HCT116 (cell line): ENCODE measurements around the gene PIGN. TPM values are rescaled to one million over a fixed set of nuclear protein-coding genes. Genes with fewer than 3 reads are reported as not detected.

Source experiments
- ATAC-seq: fragments of 200-7000 bp; cut with Tn5 transposase; 2 replicates; pipeline ENCODE4 v1.9.1; 2020; ENCODE audit warnings: mild to moderate bottlenecking, moderate library complexity
- BruUV-seq: library from RNA; stranded (reverse); fragments of 400-500 nt; replicated peaks from 2 replicates; lab custom pipeline; 2021; lab: Mats Ljungman, UMichigan
- CTCF ChIA-PET: fragments of 300-600 bp; sonication (Branson Sonifier 250); formaldehyde crosslinking; loops from one replicate; lab custom pipeline; 2021; ENCODE audit warnings: antibody characterized with exemption; lab: Charles Lee
- POLR2A ChIA-PET: fragments of 300-600, 350-600 bp; sonication (Branson Sonifier 250); formaldehyde crosslinking; loops from one replicate; lab custom pipeline; 2021; ENCODE audit warnings: antibody characterized with exemption; lab: Charles Lee
- RAD21 ChIA-PET, 2 experiments: fragments of 300-600 bp; sonication (Branson Sonifier 250); formaldehyde crosslinking; loops; one replicate each; lab custom pipeline; 2023; ENCODE audit warnings: low total read pairs in 2 of 2; ENCODE audit not compliant: uncharacterized antibody in 2 of 2, unreplicated experiment in 2 of 2, low non-redundant PET in 1 of 2; lab: Charles Lee
- DNase-seq: peaks from one replicate; pipeline ENCODE4 v3.0.0-alpha.2; 2010; ENCODE audit warnings: low read depth, low spot score
- H2AFZ ChIP-seq: fragments of 200-600 bp; shearing (Covaris generic), sonication (generic); 2 replicates; pipeline ENCODE4 v1.6.1; 2017; ENCODE audit warnings: low read depth, mixed run types, mixed read lengths, antibody characterized with exemption, low read length; ENCODE audit not compliant: poor library complexity, severe bottlenecking
- H3K27ac ChIP-seq: 2 replicates; pipeline ENCODE4 v1.5.1; 2012; ENCODE audit warnings: low read depth, low read length
- H3K27me3 ChIP-seq: fragments of 200-600 bp; sonication (generic); 2 replicates; pipeline ENCODE4 v1.6.1; 2016; ENCODE audit warnings: mixed run types, low read length, mixed read lengths; ENCODE audit not compliant: insufficient read depth
- H3K36me3 ChIP-seq, 2 experiments: fragments of 200-500 bp in 1 of 2; fragments of 200-600 bp in 1 of 2; sonication (Bioruptor generic) in 1 of 2; sonication (generic) in 1 of 2; 2 replicates each; pipeline versions ENCODE4 v1.5.1 to v1.6.1; 2014 to 2016; ENCODE audit warnings: low read length in 2 of 2, inconsistent platforms in 1 of 2, mixed read lengths in 1 of 2, mixed run types in 1 of 2; ENCODE audit not compliant: insufficient read depth in 2 of 2, control insufficient read depth in 1 of 2
- H3K4me1 ChIP-seq, 2 experiments: fragments of 200-600 bp in 1 of 2; sonication (generic) in 1 of 2; 2 replicates each; pipeline versions ENCODE4 v1.5.1 to v1.6.1; 2012 to 2017; ENCODE audit warnings: low read length in 2 of 2, inconsistent platforms in 1 of 2, mild to moderate bottlenecking in 1 of 2, mixed read lengths in 1 of 2, mixed run types in 1 of 2, moderate library complexity in 1 of 2; ENCODE audit not compliant: insufficient read depth in 2 of 2, control insufficient read depth in 1 of 2
- H3K4me2 ChIP-seq: fragments of 200-600 bp; sonication (generic); 2 replicates; pipeline ENCODE4 v1.6.1; 2017; ENCODE audit warnings: mixed run types, low read length, mixed read lengths
- H3K4me3 ChIP-seq, 2 experiments: fragments of 200-600 bp in 1 of 2; sonication (generic) in 1 of 2; replicated peaks in 1 of 2; 2 replicates each; pipeline ENCODE4 v1.5.1; 2011 to 2016; ENCODE audit warnings: low read length in 2 of 2, control low read depth in 1 of 2, low read depth in 1 of 2, mild to moderate bottlenecking in 1 of 2, mixed read lengths in 1 of 2, mixed run types in 1 of 2
- H3K79me2 ChIP-seq: fragments of 200-600 bp; sonication (generic); 2 replicates; pipeline ENCODE4 v1.6.1; 2017; ENCODE audit warnings: mild to moderate bottlenecking, mixed run types, low read length, moderate library complexity, mixed read lengths; ENCODE audit not compliant: insufficient read depth
- H3K9ac ChIP-seq: fragments of 200-600 bp; sonication (generic); 2 replicates; pipeline ENCODE4 v1.6.1; 2016; ENCODE audit warnings: low read length, mixed read lengths
- H3K9me2 ChIP-seq: fragments of 200-600 bp; sonication (generic), shearing (Covaris generic); 2 replicates; pipeline ENCODE4 v1.6.1; 2017; ENCODE audit warnings: mixed run types, mild to moderate bottlenecking, moderate library complexity; ENCODE audit not compliant: insufficient read depth
- H3K9me3 ChIP-seq, 2 experiments: fragments of 200-500 bp in 1 of 2; fragments of 200-600 bp in 1 of 2; sonication (Bioruptor generic) in 1 of 2; sonication (generic) in 1 of 2; 2 replicates each; pipeline ENCODE4 v1.6.1; 2014 to 2017; ENCODE audit warnings: low read length in 2 of 2, mixed read lengths in 2 of 2, inconsistent platforms in 1 of 2, low read depth in 1 of 2, mild to moderate bottlenecking in 1 of 2, mixed run types in 1 of 2, moderate library complexity in 1 of 2; ENCODE audit not compliant: control insufficient read depth in 1 of 2, insufficient read depth in 1 of 2
- H4K20me1 ChIP-seq: fragments of 200-600 bp; sonication (generic), shearing (Covaris generic); 2 replicates; pipeline ENCODE4 v1.6.1; 2017; ENCODE audit warnings: mixed run types, mild to moderate bottlenecking, moderate library complexity; ENCODE audit not compliant: insufficient read depth
- ATF3 ChIP-seq: IDR thresholded peaks from 2 replicates; pipeline ENCODE4 v1.6.1; 2012
- CEBPB ChIP-seq: IDR thresholded peaks from 2 replicates; pipeline ENCODE4 v1.6.1; 2012; ENCODE audit warnings: low read depth
- CTCF ChIP-seq, 3 experiments: fragments of 200-600 bp in 1 of 3; sonication (generic) in 1 of 3; IDR thresholded peaks in 2 of 3; conservative IDR thresholded peaks in 1 of 3; 2 replicates each; pipeline ENCODE4 v1.5.1; 2012 to 2017; ENCODE audit warnings: low read depth in 2 of 3, low read length in 2 of 3, antibody characterized with exemption in 1 of 3, borderline replicate concordance in 1 of 3, control low read depth in 1 of 3, mild to moderate bottlenecking in 1 of 3, mixed read lengths in 1 of 3, mixed run types in 1 of 3, moderate library complexity in 1 of 3; ENCODE audit not compliant: insufficient read depth in 1 of 3
- ELF1 ChIP-seq: IDR thresholded peaks from 2 replicates; pipeline ENCODE4 v1.6.1; 2012; ENCODE audit warnings: low read depth, borderline replicate concordance
- JUND ChIP-seq: IDR thresholded peaks from 2 replicates; pipeline ENCODE4 v1.6.1; 2012
- POLR2AphosphoS5 ChIP-seq: IDR thresholded peaks from 2 replicates; pipeline ENCODE4 v1.6.1; 2011; ENCODE audit warnings: mild to moderate bottlenecking, low read depth, low read length, moderate library complexity
- REST ChIP-seq: IDR thresholded peaks from 2 replicates; pipeline ENCODE4 v1.6.1; 2012; ENCODE audit warnings: low read depth
- SIN3A ChIP-seq: IDR thresholded peaks from 2 replicates; pipeline ENCODE4 v1.6.1; 2012; ENCODE audit warnings: low read depth
- SP1 ChIP-seq: IDR thresholded peaks from 2 replicates; pipeline ENCODE4 v1.6.1; 2012; ENCODE audit warnings: low read depth
- SRF ChIP-seq: IDR thresholded peaks from 2 replicates; pipeline ENCODE4 v1.6.1; 2012; ENCODE audit warnings: low read depth
- YY1 ChIP-seq: IDR thresholded peaks from 2 replicates; pipeline ENCODE4 v1.6.1; 2011; ENCODE audit warnings: low read length, low read depth, moderate library complexity, mild to moderate bottlenecking; ENCODE audit not compliant: insufficient replicate concordance; ENCODE audit errors: extremely low read depth
- ZBTB33 ChIP-seq: IDR thresholded peaks from 2 replicates; pipeline ENCODE4 v1.6.1; 2011; ENCODE audit warnings: mild to moderate bottlenecking, low read length, moderate library complexity; ENCODE audit not compliant: insufficient replicate concordance; ENCODE audit errors: extremely low read depth
- ZFX ChIP-seq: fragments of 450-650 bp; IDR thresholded peaks from 2 replicates; pipeline ENCODE4 v1.6.1; 2017
- ZNF274 ChIP-seq: fragments of 200-500 bp; sonication (Bioruptor generic); IDR thresholded peaks from 2 replicates; pipeline ENCODE4 v1.6.1; 2014; ENCODE audit warnings: mild to moderate bottlenecking, low read depth, low read length, inconsistent platforms
- intact Hi-C: fragments of 100-400 bp; cut with micrococcal nuclease; formaldehyde crosslinking; loops from 2 replicates; pipeline ENCODE4 v1.10.0; 2022
- total RNA-seq: library from RNA; stranded (reverse); gene quantifications from one replicate; pipeline ENCODE4 v1.2.1, GENCODE V29; 2021; ENCODE audit not compliant: unreplicated experiment

Gene PIGN
- total RNA-seq, 1 experiment from 2014 or later: 12.2 TPM

- no peaks in the 10 kb centered on the region for H3K4me1 ChIP-seq
- CTCF ChIA-PET: no interaction called here
- RAD21 ChIA-PET: interaction anchor here in 1 of 2 experiments (0.6 kb wide), 1 partner anchor 83 kb away, joined by 3 read pairs; no protein-coding TSS in a partner anchor
- H3K9me2 ChIP-seq: no peaks in the 10 kb centered on the region
- ATAC-seq (no peak), DNase-seq (no peak)
- intact Hi-C loops: no loop called here
- no peaks in the 10 kb centered on the region for H3K9me3 ChIP-seq
- no peak overlapping the region for H3K4me3 ChIP-seq
- H2AFZ ChIP-seq: no peak overlapping the region
- no peaks in the 10 kb centered on the region for H3K27me3 ChIP-seq
- TF ChIP-seq CTCF (IDR thresholded peaks at IDR 0.05 in 2 of 3, conservative IDR thresholded peaks at IDR 0.05 in 1 of 3; ENCODE audit: borderline replicate concordance in 1 of 3, insufficient read depth in 1 of 3, low read depth in 2 of 3, low read length in 2 of 3) (no peak), ZFX (no peak), YY1 (no peak), JUND (no peak), ELF1 (no peak), ATF3 (no peak), CEBPB (no peak), REST (no peak), ZBTB33 (no peak), SP1 (no peak), SRF (no peak), ZNF274 (no peak), SIN3A (no peak), POLR2AphosphoS5 (no peak)
- H3K4me2 ChIP-seq: no peak overlapping the region
- no peaks in the 10 kb centered on the region for H3K36me3 ChIP-seq
- H4K20me1 ChIP-seq: no peaks in the 10 kb centered on the region
- H3K9ac ChIP-seq: no peak overlapping the region
- POLR2A ChIA-PET: no interaction called here
- no peak overlapping the region for H3K27ac ChIP-seq
- no peaks in the 10 kb centered on the region for H3K79me2 ChIP-seq
- BruUV-seq: no TSS peak
These were observed 149.7 kb downstream of the PIGN start for GRCh38 chr18:62037012-62037742.
